ENCODE results near the gene OSBPL7. TPM values are rescaled to one million over a fixed set of nuclear protein-coding genes. Genes with fewer than 3 reads are reported as not detected.

Gene OSBPL7
- total RNA-seq = 0.76 and 9.8 TPM in 2 replicates

GRCh38 chr17:47821424-47822391, at the start of gene OSBPL7:
OSBPL7 (minus strand) TSS chr17:47821794; CDS start chr17:47820278, 1,516 bp downstream.

GRCh38 chr17:47850692-47851573, 29.3 kb upstream of the OSBPL7 start, which contains the start of gene SP6:
SP6 (minus strand) TSS chr17:47851163; CDS start chr17:47848429, 2,734 bp downstream.

GRCh38 chr17:47840742-47841487, 19.3 kb upstream of the OSBPL7 start, which contains the start of gene SCRN2:
SCRN2 (minus strand) TSS chr17:47841273; CDS start chr17:47840843, 430 bp downstream.

GRCh38 chr17:47831003-47831933, 9.7 kb upstream of the OSBPL7 start, which contains the start of the genes LRRC46 and MRPL10:
LRRC46 (plus strand) TSS chr17:47831670; CDS start chr17:47831990, 320 bp downstream.
MRPL10 (minus strand) TSS chr17:47831541; CDS start chr17:47831511, 30 bp downstream.

Other genes starting within 250 kb of the OSBPL7 start
- 193 and 259 TPM in 2 replicates for gene KPNB1, start 171.9 kb downstream of the OSBPL7 start, total RNA-seq
- gene TBKBP1, start 127.6 kb downstream of the OSBPL7 start, total RNA-seq = 3.9 and 7.0 TPM in 2 replicates
- gene TBX21, start 88.6 kb downstream of the OSBPL7 start, total RNA-seq = not detected in 2 replicates
- 38.5 and 46.5 TPM in 2 replicates for gene MRPL10, start 9.7 kb upstream of the OSBPL7 start, total RNA-seq
- not detected in 2 replicates for gene LRRC46, start 9.9 kb upstream of the OSBPL7 start, total RNA-seq
- gene SCRN2, start 19.5 kb upstream of the OSBPL7 start, total RNA-seq = 33.9 and 41.2 TPM in 2 replicates
- gene SP6, start 29.4 kb upstream of the OSBPL7 start, total RNA-seq = 2.3 and 2.5 TPM in 2 replicates
- 1.3 and 2.7 TPM in 2 replicates for gene SP2, start 74.4 kb upstream of the OSBPL7 start, total RNA-seq
- gene PNPO, start 119.8 kb upstream of the OSBPL7 start, total RNA-seq = 50.2 and 69.3 TPM in 2 replicates
- not detected in 2 replicates for gene PRR15L, start 136.1 kb upstream of the OSBPL7 start, total RNA-seq
- gene CDK5RAP3, start 149.3 kb upstream of the OSBPL7 start, total RNA-seq = 50.8 and 66.1 TPM in 2 replicates
- 16.6 and 26.8 TPM in 2 replicates for gene COPZ2, start 216.0 kb upstream of the OSBPL7 start, total RNA-seq
- gene NFE2L1, start 226.6 kb upstream of the OSBPL7 start, total RNA-seq = 74.7 and 142 TPM in 2 replicates

Data from hair follicular keratinocyte (primary cell).